Osteoblast (primary cell): ENCODE results near the gene MTA1. TPM values are rescaled to one million over a fixed set of nuclear protein-coding genes. Genes with fewer than 3 reads are reported as not detected.
A peak's percentile ranks its signal among the peaks of the same experiment; 100 is the strongest.

Source experiments
- DNase-seq: peaks from one replicate; pipeline ENCODE4 v3.0.0; 2011; ENCODE audit warnings: low spot score, mixed read lengths; ENCODE audit not compliant: insufficient read length; ENCODE audit errors: missing footprints
- H2AFZ ChIP-seq: 2 replicates; pipeline ENCODE4 v1.6.0; 2011; ENCODE audit warnings: mild to moderate bottlenecking, low read length
- H3K27ac ChIP-seq: 2 replicates; pipeline ENCODE4 v1.5.1; 2011; ENCODE audit warnings: mild to moderate bottlenecking, low read depth, low read length, moderate library complexity
- H3K27me3 ChIP-seq: 2 replicates; pipeline ENCODE4 v1.6.0; 2012; ENCODE audit warnings: mild to moderate bottlenecking, control low read depth, inconsistent platforms, low read length, moderate library complexity; ENCODE audit not compliant: insufficient read depth
- H3K36me3 ChIP-seq: 2 replicates; pipeline ENCODE4 v1.5.1; 2011; ENCODE audit warnings: mild to moderate bottlenecking, low read length, control low read depth, moderate library complexity; ENCODE audit not compliant: insufficient read depth
- H3K4me1 ChIP-seq: 2 replicates; pipeline ENCODE4 v1.5.1; 2011; ENCODE audit warnings: mild to moderate bottlenecking, low read length, control low read depth, moderate library complexity; ENCODE audit not compliant: insufficient read depth
- H3K4me2 ChIP-seq: 2 replicates; pipeline ENCODE4 v1.6.0; 2011; ENCODE audit warnings: mild to moderate bottlenecking, low read length; ENCODE audit not compliant: insufficient read depth
- H3K4me3 ChIP-seq: fragments of 200-600 bp; sonication (generic); 3 replicates; pipeline ENCODE4 v1.5.1; 2012; ENCODE audit warnings: mild to moderate bottlenecking, low read length, inconsistent platforms; ENCODE audit not compliant: insufficient read depth
- H3K79me2 ChIP-seq: 2 replicates; pipeline ENCODE4 v1.6.0; 2012; ENCODE audit warnings: mild to moderate bottlenecking, low read length, control low read depth, inconsistent platforms; ENCODE audit not compliant: insufficient read depth
- H3K9me3 ChIP-seq: 2 replicates; pipeline ENCODE4 v1.5.1; 2011; ENCODE audit warnings: low read depth, low read length, control low read depth
- H4K20me1 ChIP-seq: 2 replicates; pipeline ENCODE4 v1.6.0; 2012; ENCODE audit warnings: mild to moderate bottlenecking, low read length, control low read depth; ENCODE audit not compliant: insufficient read depth
- total RNA-seq: library from RNA; depleted of rRNA; stranded (reverse); fragments of >200 nt; gene quantifications from 2 replicates; pipeline ENCODE4 v1.2.3, GENCODE V29; 2012
- TF ChIP-seq, protein P1 (sequence below): IDR thresholded peaks from 2 replicates; pipeline ENCODE4 v1.5.1; 2011; ENCODE audit warnings: mild to moderate bottlenecking, low read depth, low read length, moderate library complexity; ENCODE audit errors: extremely low read depth

The MTA1 gene
- total RNA-seq, 1 donor, result 60.4 TPM

GRCh38 chr14:105487986-105488777 is 68.6 kb downstream of the MTA1 start:
- no peaks in the 10 kb centered on the region for H3K9me3 ChIP-seq
- H3K27ac ChIP-seq, result no peak overlapping the region
- H3K36me3 ChIP-seq, result no peaks in the 10 kb centered on the region
- no peak overlapping the region for H3K4me3 ChIP-seq
- no peaks in the 10 kb centered on the region for H3K79me2 ChIP-seq
- H4K20me1 ChIP-seq, result peaks cover 2% of the 10 kb centered on the region
- no peak overlapping the region for H2AFZ ChIP-seq
- TF ChIP-seq, protein P1, sequence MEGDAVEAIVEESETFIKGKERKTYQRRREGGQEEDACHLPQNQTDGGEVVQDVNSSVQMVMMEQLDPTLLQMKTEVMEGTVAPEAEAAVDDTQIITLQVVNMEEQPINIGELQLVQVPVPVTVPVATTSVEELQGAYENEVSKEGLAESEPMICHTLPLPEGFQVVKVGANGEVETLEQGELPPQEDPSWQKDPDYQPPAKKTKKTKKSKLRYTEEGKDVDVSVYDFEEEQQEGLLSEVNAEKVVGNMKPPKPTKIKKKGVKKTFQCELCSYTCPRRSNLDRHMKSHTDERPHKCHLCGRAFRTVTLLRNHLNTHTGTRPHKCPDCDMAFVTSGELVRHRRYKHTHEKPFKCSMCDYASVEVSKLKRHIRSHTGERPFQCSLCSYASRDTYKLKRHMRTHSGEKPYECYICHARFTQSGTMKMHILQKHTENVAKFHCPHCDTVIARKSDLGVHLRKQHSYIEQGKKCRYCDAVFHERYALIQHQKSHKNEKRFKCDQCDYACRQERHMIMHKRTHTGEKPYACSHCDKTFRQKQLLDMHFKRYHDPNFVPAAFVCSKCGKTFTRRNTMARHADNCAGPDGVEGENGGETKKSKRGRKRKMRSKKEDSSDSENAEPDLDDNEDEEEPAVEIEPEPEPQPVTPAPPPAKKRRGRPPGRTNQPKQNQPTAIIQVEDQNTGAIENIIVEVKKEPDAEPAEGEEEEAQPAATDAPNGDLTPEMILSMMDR, result no peak
- peaks cover 3% of the 10 kb centered on the region for H3K4me1 ChIP-seq
- DNase-seq, result no peak
- H3K4me2 ChIP-seq, result no peak overlapping the region
- peaks cover 22% of the 10 kb centered on the region for H3K27me3 ChIP-seq

DNA sequence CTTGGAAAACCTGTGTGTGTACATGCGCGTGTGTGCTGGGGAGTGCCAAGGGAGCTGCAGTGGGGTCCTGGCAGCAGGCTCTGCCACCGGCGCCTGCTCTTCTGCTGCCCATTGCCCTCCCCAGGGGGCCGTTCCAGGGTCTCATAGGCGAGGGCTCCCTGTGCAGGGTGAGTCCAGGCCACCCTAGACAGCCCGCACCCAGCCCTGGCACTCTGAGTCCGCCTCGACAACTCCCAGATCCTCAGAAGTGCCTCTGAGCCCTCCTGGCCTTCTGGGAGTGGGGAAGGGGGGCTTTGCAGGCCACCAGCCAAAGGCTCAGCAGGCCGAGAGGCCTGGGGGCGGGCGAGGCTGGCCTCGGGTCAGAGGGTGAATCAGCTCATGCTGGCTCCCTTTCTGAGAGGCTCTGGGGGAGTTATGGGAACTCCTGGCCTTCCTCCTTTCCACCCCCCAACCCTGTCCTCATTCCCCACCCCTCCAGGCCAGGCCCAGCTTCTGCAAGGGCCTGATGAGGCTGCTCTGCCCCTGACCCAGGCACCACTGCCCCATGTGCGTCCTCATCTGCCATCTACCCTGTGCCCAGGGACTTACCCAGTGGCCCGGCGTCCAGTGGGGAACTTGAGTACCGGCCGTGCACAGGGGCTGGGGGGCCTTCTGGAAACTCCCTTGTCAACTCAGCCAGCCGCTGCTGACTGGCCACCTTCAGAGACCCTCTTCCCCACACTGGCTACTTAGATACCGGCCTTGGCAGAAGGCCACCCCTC is 69.3 kb downstream of the MTA1 start:
- Histone ChIP-seq H3K9me3 (no peaks in the 10 kb centered on the region), H3K79me2 (no peaks in the 10 kb centered on the region), H3K4me1 (peaks cover 3% of the 10 kb centered on the region), H3K4me3 (no peak overlapping the region), H3K27me3 (peaks cover 22% of the 10 kb centered on the region), H3K36me3 (no peaks in the 10 kb centered on the region), H2AFZ (no peak overlapping the region), H4K20me1 (peaks cover 2% of the 10 kb centered on the region), H3K27ac (no peak overlapping the region), H3K4me2 (no peak overlapping the region)
- TF ChIP-seq, protein P1, result no peak
- DNase-seq, result no peak

GRCh38 chr14:105489542-105490266 is 70.1 kb downstream of the MTA1 start:
- Histone ChIP-seq H3K27ac (peak overlapping the region; percentile 65), H3K79me2 (no peaks in the 10 kb centered on the region), H3K27me3 (peaks cover 22% of the 10 kb centered on the region), H3K4me3 (peak overlapping the region; percentile 73), H3K36me3 (no peaks in the 10 kb centered on the region), H2AFZ (peak overlapping the region; percentile 80), H3K4me1 (peaks cover 3% of the 10 kb centered on the region), H4K20me1 (peaks cover 2% of the 10 kb centered on the region), H3K9me3 (no peaks in the 10 kb centered on the region), H3K4me2 (peak overlapping the region; percentile 88)
- TF ChIP-seq, protein P1, result peak; percentile 57
- peak; percentile 97 for DNase-seq
